ENCODE data around the gene PILRA.

DNA sequence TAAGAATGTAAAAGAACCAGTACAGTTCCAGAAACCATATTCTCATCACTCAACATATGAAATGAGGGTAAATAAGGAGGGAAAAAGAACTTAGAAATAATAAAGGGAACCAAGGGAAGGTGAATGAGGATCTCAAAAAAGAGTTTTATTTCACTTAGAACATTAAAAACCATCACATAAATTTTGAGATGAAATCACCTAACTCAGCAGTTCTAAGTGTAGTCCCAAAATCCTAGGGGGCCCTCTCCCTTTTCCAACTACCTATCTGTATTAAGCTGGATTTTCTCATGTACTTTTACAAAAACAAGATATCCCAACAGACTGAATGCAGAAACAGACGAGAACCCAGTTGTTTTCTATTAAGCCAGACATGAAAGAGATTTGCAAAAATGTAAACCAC lies 52.1 kb downstream of the PILRA start:
- TF ChIP-seq CTCF (conservative IDR thresholded peaks at IDR 0.05; ENCODE audit: low read depth in 2 of 2) (no peak), CREB1 (CRISPR knock-in tag; IDR thresholded peaks at IDR 0.05; ENCODE audit: low read depth) (no peak), EZH2 (IDR thresholded peaks at IDR 0.05; ENCODE audit: low read depth, unreplicated experiment) (no peak)
- TF ChIP-seq, protein P1, sequence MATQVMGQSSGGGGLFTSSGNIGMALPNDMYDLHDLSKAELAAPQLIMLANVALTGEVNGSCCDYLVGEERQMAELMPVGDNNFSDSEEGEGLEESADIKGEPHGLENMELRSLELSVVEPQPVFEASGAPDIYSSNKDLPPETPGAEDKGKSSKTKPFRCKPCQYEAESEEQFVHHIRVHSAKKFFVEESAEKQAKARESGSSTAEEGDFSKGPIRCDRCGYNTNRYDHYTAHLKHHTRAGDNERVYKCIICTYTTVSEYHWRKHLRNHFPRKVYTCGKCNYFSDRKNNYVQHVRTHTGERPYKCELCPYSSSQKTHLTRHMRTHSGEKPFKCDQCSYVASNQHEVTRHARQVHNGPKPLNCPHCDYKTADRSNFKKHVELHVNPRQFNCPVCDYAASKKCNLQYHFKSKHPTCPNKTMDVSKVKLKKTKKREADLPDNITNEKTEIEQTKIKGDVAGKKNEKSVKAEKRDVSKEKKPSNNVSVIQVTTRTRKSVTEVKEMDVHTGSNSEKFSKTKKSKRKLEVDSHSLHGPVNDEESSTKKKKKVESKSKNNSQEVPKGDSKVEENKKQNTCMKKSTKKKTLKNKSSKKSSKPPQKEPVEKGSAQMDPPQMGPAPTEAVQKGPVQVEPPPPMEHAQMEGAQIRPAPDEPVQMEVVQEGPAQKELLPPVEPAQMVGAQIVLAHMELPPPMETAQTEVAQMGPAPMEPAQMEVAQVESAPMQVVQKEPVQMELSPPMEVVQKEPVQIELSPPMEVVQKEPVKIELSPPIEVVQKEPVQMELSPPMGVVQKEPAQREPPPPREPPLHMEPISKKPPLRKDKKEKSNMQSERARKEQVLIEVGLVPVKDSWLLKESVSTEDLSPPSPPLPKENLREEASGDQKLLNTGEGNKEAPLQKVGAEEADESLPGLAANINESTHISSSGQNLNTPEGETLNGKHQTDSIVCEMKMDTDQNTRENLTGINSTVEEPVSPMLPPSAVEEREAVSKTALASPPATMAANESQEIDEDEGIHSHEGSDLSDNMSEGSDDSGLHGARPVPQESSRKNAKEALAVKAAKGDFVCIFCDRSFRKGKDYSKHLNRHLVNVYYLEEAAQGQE (IDR thresholded peaks at IDR 0.05; ENCODE audit: unreplicated experiment): no peak
